Left lung (tissue), 10 donors: ENCODE data around the gene KCTD5. TPM values are rescaled to one million over a fixed set of nuclear protein-coding genes. Genes with fewer than 3 reads are reported as not detected.
"Not testable (repeated sequence)": the region's sequence is repeated elsewhere in the genome, so short reads cannot be mapped to it uniquely, and the experiment has no call there.

Experiments used
- ATAC-seq: fragments of 200-7000 bp; cut with Tn5 transposase; one replicate; pipeline ENCODE4 v1.9.1; 2020; ENCODE audit warnings: moderate library complexity
- DNase-seq, 4 donors: peaks; one replicate each; pipeline ENCODE4 v3.0.0-alpha.2; 2013 to 2020
- H3K27ac ChIP-seq, 2 donors: fragments of 200-600 bp; sonication (generic) in 1 of 2; one replicate each; pipeline versions ENCODE4 v1.5.0 to v1.8.0; 2020 to 2021
- H3K27me3 ChIP-seq, 2 donors: fragments of 200-600 bp; sonication (generic) in 1 of 2; one replicate each; pipeline versions ENCODE4 v1.5.0 to v1.8.0; 2020 to 2021
- H3K36me3 ChIP-seq, 2 donors: fragments of 200-600 bp; sonication (generic) in 1 of 2; one replicate each; pipeline versions ENCODE4 v1.5.0 to v1.8.0; 2020 to 2021
- H3K4me1 ChIP-seq, 2 donors: fragments of 200-600 bp; one replicate each; pipeline ENCODE4 v1.8.0; 2021
- H3K4me3 ChIP-seq, 2 donors: fragments of 200-600 bp; sonication (generic) in 1 of 2; one replicate each; pipeline versions ENCODE4 v1.5.0 to v1.8.0; 2020 to 2021; ENCODE audit warnings: mild to moderate bottlenecking in 1 of 2
- H3K9me3 ChIP-seq, 2 donors: fragments of 200-600 bp; sonication (generic) in 1 of 2; one replicate each; pipeline versions ENCODE4 v1.5.0 to v1.8.0; 2020 to 2021
- intact Hi-C, 2 donors: fragments of 100-400 bp; cut with DNase I; formaldehyde crosslinking; loops; one replicate each; pipeline versions ENCODE4 v1.11.2 to v1.14.2; 2022
- polyA plus RNA-seq, 6 donors: library from polyadenylated mRNA; unstranded; fragments of 120-200 nt; gene quantifications; one replicate each; pipeline ENCODE4 v1.2.1, GENCODE V29; 2013; ENCODE audit not compliant: insufficient read length in 6 of 6
- total RNA-seq, 2 donors: library from RNA; stranded (reverse); fragmentation: NEBNext Ultra II Directional; extraction: Animal tissue kit (Norgen Biotek cat#: 25700); gene quantifications; one replicate each; pipeline ENCODE4 v1.2.1, GENCODE V29; 2021
- TF ChIP-seq, protein P1 (sequence below), 2 donors: fragments of 200-600 bp; sonication (generic) in 1 of 2; IDR thresholded peaks; one replicate each; pipeline versions ENCODE4 v1.5.0 to v1.8.0; 2021; ENCODE audit warnings: antibody characterized with exemption in 2 of 2
- donor health status: DM: no; HTN: yes; CAD: no.
- donor health status: DM: no; HTN: no; CAD: no.

KCTD5 gene
- total and polyA plus RNA-seq, 8 donors: 18.4 to 28.3 (median 21.4) TPM

- peaks cover 0 to 26% of the 10 kb centered on the region in 2 donors for H3K27me3 ChIP-seq
- no peak overlapping the region for H3K4me3 ChIP-seq
- no peaks in the 10 kb centered on the region for H3K36me3 ChIP-seq
- TF ChIP-seq, protein P1, sequence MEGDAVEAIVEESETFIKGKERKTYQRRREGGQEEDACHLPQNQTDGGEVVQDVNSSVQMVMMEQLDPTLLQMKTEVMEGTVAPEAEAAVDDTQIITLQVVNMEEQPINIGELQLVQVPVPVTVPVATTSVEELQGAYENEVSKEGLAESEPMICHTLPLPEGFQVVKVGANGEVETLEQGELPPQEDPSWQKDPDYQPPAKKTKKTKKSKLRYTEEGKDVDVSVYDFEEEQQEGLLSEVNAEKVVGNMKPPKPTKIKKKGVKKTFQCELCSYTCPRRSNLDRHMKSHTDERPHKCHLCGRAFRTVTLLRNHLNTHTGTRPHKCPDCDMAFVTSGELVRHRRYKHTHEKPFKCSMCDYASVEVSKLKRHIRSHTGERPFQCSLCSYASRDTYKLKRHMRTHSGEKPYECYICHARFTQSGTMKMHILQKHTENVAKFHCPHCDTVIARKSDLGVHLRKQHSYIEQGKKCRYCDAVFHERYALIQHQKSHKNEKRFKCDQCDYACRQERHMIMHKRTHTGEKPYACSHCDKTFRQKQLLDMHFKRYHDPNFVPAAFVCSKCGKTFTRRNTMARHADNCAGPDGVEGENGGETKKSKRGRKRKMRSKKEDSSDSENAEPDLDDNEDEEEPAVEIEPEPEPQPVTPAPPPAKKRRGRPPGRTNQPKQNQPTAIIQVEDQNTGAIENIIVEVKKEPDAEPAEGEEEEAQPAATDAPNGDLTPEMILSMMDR (IDR thresholded peaks at IDR 0.05): no peak
- DNase-seq (no peak), ATAC-seq (no peak)
- intact Hi-C loops: no loop called here
- H3K9me3 ChIP-seq: no peaks in the 10 kb centered on the region
- H3K4me1 ChIP-seq: peaks cover 4 to 29% of the 10 kb centered on the region in 2 donors
- H3K27ac ChIP-seq: no peak overlapping the region
Observed at GRCh38 chr16:2717383-2718263, 35.3 kb downstream of the KCTD5 start.

DNA sequence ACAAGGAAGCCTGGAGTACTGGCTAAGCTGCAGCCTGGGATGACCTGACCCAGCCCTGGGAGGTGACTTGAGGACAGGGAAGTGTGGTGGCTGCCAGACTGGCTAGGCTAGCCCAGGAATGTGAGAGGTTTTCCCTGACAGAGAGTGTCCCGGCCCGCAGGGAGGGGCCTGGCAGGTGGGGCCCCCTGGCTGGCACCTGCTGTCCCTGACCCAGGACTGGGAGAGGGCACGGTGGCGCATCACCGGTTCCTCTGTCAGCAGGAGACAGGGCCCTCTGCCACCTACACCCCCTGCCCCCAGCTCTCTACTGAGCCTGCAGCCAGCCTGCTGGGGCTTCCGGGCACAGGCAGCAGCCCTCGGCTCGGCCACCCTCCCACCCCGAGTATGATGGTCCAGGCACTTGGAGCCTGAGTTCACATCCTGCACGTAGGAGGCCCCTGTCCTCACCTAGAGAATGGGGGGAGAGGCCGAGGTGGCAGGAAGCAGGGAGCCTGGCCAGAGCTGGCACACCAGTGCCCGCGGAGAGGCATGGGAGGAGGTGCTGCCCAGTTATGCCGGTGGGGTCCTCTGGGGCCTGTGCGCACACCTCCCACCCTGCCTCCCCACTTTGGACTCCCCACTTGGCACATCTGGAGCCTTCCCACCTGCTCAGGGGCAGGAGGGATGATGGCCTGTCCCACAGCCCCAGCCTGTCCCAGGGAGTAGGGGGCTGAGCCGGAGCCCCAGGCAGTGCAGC is 37.2 kb downstream of the KCTD5 start:
- H3K36me3 ChIP-seq: no peaks in the 10 kb centered on the region
- TF ChIP-seq, protein P1 (IDR thresholded peaks at IDR 0.05): no peak
- H3K27ac ChIP-seq: no peak overlapping the region
- peaks cover 0 to 23% of the 10 kb centered on the region in 2 donors for H3K27me3 ChIP-seq
- intact Hi-C loops: no loop called here
- H3K9me3 ChIP-seq: no peaks in the 10 kb centered on the region
- peak; percentile 47 for ATAC-seq
- peak in 2 of 4 donors; percentile 47 to 81 for DNase-seq
- no peak overlapping the region for H3K4me3 ChIP-seq
- peaks cover 4 to 29% of the 10 kb centered on the region in 2 donors for H3K4me1 ChIP-seq

GRCh38 chr16:2720064-2720457 is 37.7 kb downstream of the KCTD5 start, which contains the start of gene PRSS27:
Gene PRSS27 (minus strand): TSS chr16:2720224. CDS start chr16:2720160, 64 bp downstream.
- DNase-seq (peak in 1 of 4 donors; percentile 80), ATAC-seq (no peak)
- Histone ChIP-seq H3K27ac (peak within 1 kb of the TSS; percentile 56 to 81), H3K4me1 (peaks cover 4 to 29% of the 10 kb centered on the region in 2 donors), H3K4me3 (peak within 1 kb of the TSS; percentile 51 to 60), H3K36me3 (no peaks in the 10 kb centered on the region), H3K27me3 (peaks cover 0 to 27% of the 10 kb centered on the region in 2 donors), H3K9me3 (no peaks in the 10 kb centered on the region)
- TF ChIP-seq, protein P1 (IDR thresholded peaks at IDR 0.05): no peak
- intact Hi-C loops: no loop called here

- no peaks in the 10 kb centered on the region for H3K9me3 ChIP-seq
- no peaks in the 10 kb centered on the region for H3K36me3 ChIP-seq
- H3K27me3 ChIP-seq: peaks cover 0 to 19% of the 10 kb centered on the region in 2 donors
- peak overlapping the region; percentile 56 to 81 for H3K27ac ChIP-seq
- H3K4me1 ChIP-seq: peaks cover 0 to 23% of the 10 kb centered on the region in 2 donors
- DNase-seq (peak; percentile 66 to 96 (median 84)), ATAC-seq (peak; percentile 93)
- TF ChIP-seq, protein P1 (IDR thresholded peaks at IDR 0.05): peak; percentile 65 to 82
- peak overlapping the region; percentile 51 to 60 for H3K4me3 ChIP-seq
- intact Hi-C loops: no loop called here
Observed at GRCh38 chr16:2720719-2721633, 38.7 kb downstream of the KCTD5 start.

- Histone ChIP-seq H3K4me3 (peak overlapping the region; percentile 51 to 60), H3K27me3 (peaks cover 0 to 11% of the 10 kb centered on the region in 2 donors), H3K4me1 (peaks cover 0 to 23% of the 10 kb centered on the region in 2 donors), H3K27ac (peak overlapping the region; percentile 56 to 81)
- ATAC-seq, H3K9me3 ChIP-seq, intact Hi-C loops, H3K36me3 ChIP-seq, DNase-seq: not testable (repeated sequence)
Observed at GRCh38 chr16:2721634-2722173, 39.4 kb downstream of the KCTD5 start.
